GM10847 (cell line): ENCODE results near the gene KIF20B.

ENCODE experiments used
- POLR2A ChIP-seq: IDR thresholded peaks from 2 replicates; pipeline ENCODE4 v1.6.1; 2011; ENCODE audit not compliant: insufficient read length; ENCODE audit errors: extremely low read depth

The KIF20B gene

GRCh38 chr10:89795840-89796239 is 94.5 kb downstream of the KIF20B start:
- no peak for TF ChIP-seq POLR2A

- no peak for TF ChIP-seq POLR2A
Observed at GRCh38 chr10:89798092-89798491, 96.7 kb downstream of the KIF20B start.

GRCh38 chr10:89799573-89799972 is 98.2 kb downstream of the KIF20B start:
- TF ChIP-seq POLR2A: no peak

GRCh38 chr10:89805599-89806013 is 104.2 kb downstream of the KIF20B start:
- TF ChIP-seq POLR2A: no peak

GRCh38 chr10:89808842-89809241 is 107.5 kb downstream of the KIF20B start:
- no peak for TF ChIP-seq POLR2A

GRCh38 chr10:89809766-89810165 is 108.4 kb downstream of the KIF20B start:
- no peak for TF ChIP-seq POLR2A

- TF ChIP-seq POLR2A: no peak
Observed at GRCh38 chr10:89810908-89811525, 109.6 kb downstream of the KIF20B start.

- TF ChIP-seq POLR2A: no peak
Observed at GRCh38 chr10:89813546-89813945, 112.2 kb downstream of the KIF20B start.

- no peak for TF ChIP-seq POLR2A
Observed at GRCh38 chr10:89814278-89814677, 112.9 kb downstream of the KIF20B start.

- no peak for TF ChIP-seq POLR2A
Observed at GRCh38 chr10:89815049-89815853, 113.9 kb downstream of the KIF20B start.
